ACC112 (cell line): ENCODE data around the gene NTSR1.

ENCODE experiments used
- H2AFZ ChIP-seq: fragments of 200-600 bp; sonication (generic); one replicate; pipeline ENCODE4 v1.6.0; 2017; ENCODE audit warnings: antibody characterized with exemption, low read length; ENCODE audit not compliant: unreplicated experiment
- H3K27ac ChIP-seq: fragments of 200-600 bp; sonication (generic); 2 replicates; pipeline ENCODE4 v1.5.1; 2014; ENCODE audit warnings: low read depth, mild to moderate bottlenecking, antibody characterized with exemption, low read length, moderate library complexity
- H3K27me3 ChIP-seq: fragments of 200-600 bp; sonication (generic); 2 replicates; pipeline ENCODE4 v1.6.1; 2014; ENCODE audit warnings: mild to moderate bottlenecking, antibody characterized with exemption, low read length, moderate library complexity, mixed read lengths; ENCODE audit not compliant: insufficient read depth
- H3K36me3 ChIP-seq: fragments of 200-600 bp; sonication (generic); 2 replicates; pipeline ENCODE4 v1.6.1; 2016; ENCODE audit warnings: mild to moderate bottlenecking, antibody characterized with exemption, low read length, moderate library complexity, mixed read lengths; ENCODE audit not compliant: insufficient read depth
- H3K4me1 ChIP-seq: fragments of 200-600 bp; sonication (generic); one replicate; pipeline ENCODE4 v1.6.1; 2016; ENCODE audit warnings: low read length, mixed read lengths; ENCODE audit not compliant: insufficient read depth, unreplicated experiment, control insufficient read depth
- H3K4me3 ChIP-seq: fragments of 200-600 bp; sonication (generic); 2 replicates; pipeline ENCODE4 v1.5.1; 2014; ENCODE audit warnings: mild to moderate bottlenecking, low read depth, low read length
- H3K79me2 ChIP-seq: fragments of 200-600 bp; sonication (generic); one replicate; pipeline ENCODE4 v1.6.0; 2016; ENCODE audit warnings: low read length; ENCODE audit not compliant: control insufficient read depth, unreplicated experiment, insufficient read depth

The NTSR1 gene

DNA sequence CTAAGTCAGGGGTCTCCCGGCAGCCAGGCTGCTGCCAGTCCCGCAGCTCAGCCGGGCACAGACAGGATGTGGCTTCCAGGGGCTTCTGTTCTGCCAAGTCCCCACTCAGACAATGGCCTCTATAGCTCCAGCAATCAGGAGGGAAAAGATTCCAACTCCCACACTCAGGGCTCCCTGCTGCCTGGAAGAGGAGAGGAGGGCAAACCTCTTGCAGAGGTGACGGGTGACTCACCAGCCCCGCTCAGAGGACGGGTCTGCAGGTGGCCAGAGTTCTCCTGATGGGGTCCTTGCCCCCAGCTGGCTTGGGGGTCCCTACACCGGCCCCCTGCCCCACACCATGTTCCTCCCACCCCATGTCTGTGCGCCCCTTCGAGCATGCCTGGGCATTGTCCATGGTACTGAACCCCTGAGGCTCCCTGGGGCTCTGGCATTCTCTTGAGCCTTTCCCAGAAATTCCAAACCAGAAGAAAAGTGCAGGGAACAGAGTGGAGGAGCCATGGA is 32.6 kb downstream of the NTSR1 start:
- Histone ChIP-seq H3K4me3 (peak overlapping the region; percentile 49; the same call in 1 of the 2 replicates), H3K36me3 (no peaks in the 10 kb centered on the region), H3K4me1 (peaks cover 22% of the 10 kb centered on the region), H2AFZ (no peak overlapping the region), H3K79me2 (no peaks in the 10 kb centered on the region), H3K27me3 (no peaks in the 10 kb centered on the region), H3K27ac (0 out of 2 replicates have a peak overlapping the region, but pooled peaks have one; percentile 56)

DNA sequence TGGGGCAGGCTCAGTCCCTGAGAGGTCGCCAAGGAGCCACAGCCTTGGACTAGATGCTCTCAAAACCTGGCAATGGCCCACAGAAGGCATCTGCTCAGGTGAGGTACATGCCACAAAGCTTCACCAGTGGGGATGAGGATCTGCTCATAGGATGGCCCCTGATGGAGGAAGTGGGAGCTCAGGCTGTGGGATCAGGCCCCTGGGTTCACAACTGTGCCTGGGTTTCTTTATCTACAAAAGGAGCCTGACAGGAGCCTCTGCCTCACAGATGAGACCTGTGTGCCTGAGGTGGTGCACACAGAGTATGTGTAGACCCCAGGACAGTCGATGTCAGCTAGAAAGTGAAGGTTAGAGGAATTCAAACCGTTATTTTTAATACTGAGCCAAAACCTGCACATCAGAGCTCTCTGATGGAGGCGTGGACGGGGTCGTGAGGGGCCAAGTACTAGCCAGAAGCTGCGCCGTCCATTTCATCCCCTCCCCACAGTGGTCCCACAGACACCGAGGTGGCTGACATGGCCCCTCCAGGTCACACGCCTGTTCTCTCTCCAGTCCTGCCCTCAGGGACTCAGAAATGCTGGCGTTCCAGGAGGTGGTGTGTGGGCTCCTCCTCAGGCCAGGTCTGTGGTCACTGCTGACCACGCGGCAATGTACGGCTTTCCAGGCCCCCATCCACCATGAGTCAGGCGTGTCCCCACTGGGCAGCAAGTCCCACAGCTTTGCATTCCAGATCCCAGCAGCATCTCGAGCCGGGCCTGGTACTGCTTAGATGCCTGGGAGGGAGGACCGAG is 33.3 kb downstream of the NTSR1 start:
- Histone ChIP-seq H3K27ac (no peak overlapping the region), H3K27me3 (no peaks in the 10 kb centered on the region), H2AFZ (no peak overlapping the region), H3K36me3 (no peaks in the 10 kb centered on the region), H3K4me3 (no peak overlapping the region), H3K4me1 (peaks cover 22% of the 10 kb centered on the region), H3K79me2 (no peaks in the 10 kb centered on the region)

DNA sequence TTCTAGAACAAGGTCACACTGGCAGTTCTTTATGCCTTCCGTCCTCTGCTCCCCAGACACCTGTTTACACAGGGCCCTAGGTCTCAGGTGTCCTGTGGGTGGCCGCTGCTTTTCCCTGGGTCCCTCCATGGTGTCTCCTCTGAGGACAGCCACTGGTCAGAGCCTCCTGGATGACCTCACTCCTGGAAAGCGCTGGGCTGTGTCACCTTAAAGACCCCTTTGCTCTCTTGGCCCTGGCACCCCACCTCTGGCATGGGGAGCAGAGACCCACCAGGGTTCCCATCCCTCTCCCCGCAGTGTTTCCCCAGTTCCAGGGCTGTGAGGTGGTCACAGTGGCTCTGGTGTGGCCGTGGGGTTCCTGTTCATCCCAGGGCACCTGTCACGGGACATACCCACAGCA is 33.9 kb downstream of the NTSR1 start:
- H3K4me3 ChIP-seq = no peak overlapping the region
- H2AFZ ChIP-seq = no peak overlapping the region
- H3K4me1 ChIP-seq = peaks cover 22% of the 10 kb centered on the region
- no peaks in the 10 kb centered on the region for H3K27me3 ChIP-seq
- H3K36me3 ChIP-seq = no peaks in the 10 kb centered on the region
- H3K27ac ChIP-seq = no peak overlapping the region
- H3K79me2 ChIP-seq = no peaks in the 10 kb centered on the region

DNA sequence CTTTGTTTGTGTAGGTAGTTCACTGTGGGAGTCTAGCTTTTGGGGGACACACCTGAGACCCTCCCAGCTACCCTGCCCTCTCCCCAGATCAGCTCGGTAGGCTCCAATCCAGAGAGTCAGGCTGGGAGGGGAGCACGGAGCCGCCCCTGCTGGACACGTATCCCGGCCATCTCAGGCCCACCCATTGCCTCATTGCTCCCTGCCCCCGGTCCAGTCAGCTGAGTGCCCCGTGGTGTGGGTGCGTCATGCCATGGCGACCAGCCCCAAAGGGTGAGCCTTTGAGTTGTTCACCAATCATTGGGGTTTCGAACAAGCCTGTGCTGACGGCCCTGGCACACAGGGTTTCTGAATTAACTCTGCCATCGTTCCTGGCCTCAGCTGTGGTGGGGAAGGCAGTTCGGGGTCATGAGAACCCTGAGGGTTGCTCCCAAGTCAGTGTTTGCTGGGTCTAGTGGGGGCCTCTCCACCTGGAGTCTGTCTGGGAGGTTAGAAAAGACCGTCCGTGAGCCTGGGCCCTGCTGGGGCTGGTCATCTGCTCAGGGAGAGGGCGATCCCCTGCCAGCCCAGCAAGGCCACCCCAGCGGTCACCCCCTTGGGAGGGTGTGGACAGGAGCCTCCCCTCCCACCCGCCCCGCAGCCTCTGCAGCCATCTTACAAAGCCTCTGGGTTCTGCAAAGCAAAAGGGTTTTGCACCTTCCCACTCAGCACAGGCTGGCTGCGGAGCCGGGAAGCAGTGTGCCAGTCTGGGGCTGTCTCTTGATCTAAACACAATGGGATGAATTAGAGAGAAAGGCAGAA is 34.5 kb downstream of the NTSR1 start:
- H3K27ac ChIP-seq = no peak overlapping the region
- no peaks in the 10 kb centered on the region for H3K27me3 ChIP-seq
- H3K36me3 ChIP-seq = no peaks in the 10 kb centered on the region
- H3K4me3 ChIP-seq = no peak overlapping the region
- H3K4me1 ChIP-seq = peaks cover 22% of the 10 kb centered on the region
- H3K79me2 ChIP-seq = no peaks in the 10 kb centered on the region
- no peak overlapping the region for H2AFZ ChIP-seq

DNA sequence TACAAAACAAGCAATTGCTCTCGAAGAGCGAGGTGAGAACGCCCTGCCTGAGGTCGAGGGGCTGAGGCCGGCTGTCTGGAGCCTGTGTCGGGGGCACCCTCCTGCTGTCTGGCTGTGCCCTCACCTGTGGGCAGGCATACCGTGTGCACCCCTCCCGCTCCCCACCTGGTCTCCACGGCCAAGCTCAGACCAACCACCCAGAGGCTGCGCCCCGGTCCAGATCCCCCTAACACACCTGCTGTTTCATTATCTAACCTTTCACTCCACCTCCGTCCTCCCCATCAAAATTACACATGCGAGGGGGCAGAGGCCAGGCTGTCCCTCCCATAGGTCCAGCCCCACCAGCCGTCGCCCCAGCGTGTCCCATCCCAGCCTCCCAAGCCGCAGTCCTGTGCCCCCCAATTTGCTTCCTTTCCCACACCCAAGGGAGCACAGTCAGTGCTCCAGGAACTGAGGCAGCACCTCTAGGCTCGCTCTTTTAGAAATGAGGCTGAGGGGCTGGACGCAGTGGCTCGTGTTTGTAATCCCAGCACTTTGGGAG is 35.2 kb downstream of the NTSR1 start:
- Histone ChIP-seq H3K4me3 (no peak overlapping the region), H3K27me3 (no peaks in the 10 kb centered on the region), H2AFZ (no peak overlapping the region), H3K36me3 (no peaks in the 10 kb centered on the region), H3K27ac (no peak overlapping the region), H3K79me2 (no peaks in the 10 kb centered on the region), H3K4me1 (peaks cover 22% of the 10 kb centered on the region)

DNA sequence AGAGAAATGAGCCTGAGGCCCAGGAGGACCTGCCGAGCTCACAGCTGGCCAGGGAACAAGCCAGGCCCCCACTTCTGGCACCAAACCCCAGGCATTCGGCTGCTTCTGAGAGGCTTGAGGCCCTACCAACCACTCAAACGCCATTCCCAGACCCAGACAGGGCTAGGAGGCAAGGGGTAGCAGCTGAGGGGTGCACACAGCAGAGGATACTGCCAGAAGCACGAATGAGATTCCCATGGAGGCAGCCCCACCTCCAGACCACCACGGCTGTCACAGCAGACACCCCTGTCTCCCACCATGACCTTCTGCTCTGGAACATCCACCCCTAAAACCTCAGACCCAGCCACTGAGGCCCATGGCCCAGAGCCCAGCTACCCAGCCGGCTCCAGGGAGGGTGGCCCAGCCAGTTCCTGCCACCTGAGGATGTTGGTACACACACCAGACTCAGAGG is 36.1 kb downstream of the NTSR1 start:
- Histone ChIP-seq H3K27me3 (peaks cover 5% of the 10 kb centered on the region; the same call in 1 of the 2 replicates), H3K4me1 (peaks cover 15% of the 10 kb centered on the region), H3K4me3 (no peak overlapping the region), H2AFZ (no peak overlapping the region), H3K36me3 (no peaks in the 10 kb centered on the region), H3K79me2 (no peaks in the 10 kb centered on the region), H3K27ac (no peak overlapping the region)

DNA sequence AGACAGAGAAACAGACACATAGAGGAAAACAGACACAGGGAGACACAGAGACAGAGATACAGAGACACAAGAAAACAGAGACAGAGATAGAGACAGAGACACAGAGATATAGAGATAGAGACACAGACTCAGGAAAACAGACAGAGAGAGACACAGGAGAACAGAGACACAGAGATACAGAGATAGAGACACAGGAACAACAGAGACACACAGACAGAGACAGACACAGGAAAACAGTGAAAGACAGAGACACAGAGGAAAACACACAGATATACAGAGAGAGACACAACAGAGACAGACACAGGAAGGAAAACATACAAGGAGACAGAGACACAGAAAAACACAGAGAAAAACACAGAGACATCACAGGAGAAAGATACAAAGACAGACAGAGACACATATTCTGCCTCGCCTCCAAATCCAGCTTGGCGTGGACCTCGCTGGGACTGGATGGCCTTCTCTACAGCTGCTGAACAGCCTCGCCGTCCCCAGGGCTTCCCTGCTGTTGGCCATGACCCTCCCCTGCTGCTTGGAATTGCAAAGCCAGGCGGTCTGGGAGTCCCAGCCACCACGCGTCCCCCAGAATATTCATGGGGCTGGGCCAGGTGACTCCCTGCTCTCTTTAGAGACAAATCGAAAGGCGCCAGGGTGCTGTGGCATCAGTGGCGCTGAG is 36.8 kb downstream of the NTSR1 start:
- Histone ChIP-seq H3K4me3 (no peak overlapping the region), H3K79me2 (no peaks in the 10 kb centered on the region)

DNA sequence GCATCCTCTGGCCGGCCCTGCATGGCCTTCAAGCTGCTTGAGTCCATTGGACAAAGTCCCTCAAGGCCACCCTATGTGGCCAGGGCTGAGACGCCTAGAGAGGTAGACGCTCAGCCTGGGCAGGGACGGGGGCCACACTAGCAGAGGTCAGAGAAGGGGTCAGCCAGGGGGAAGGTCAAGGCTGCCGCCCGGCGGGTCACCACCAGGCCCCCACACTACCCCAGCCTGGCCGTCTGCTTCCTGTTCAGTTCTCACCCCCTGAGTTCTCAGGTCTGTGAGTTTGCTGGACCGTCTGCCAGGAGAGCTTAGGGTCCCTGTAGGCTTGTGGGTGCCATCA is 37.3 kb downstream of the NTSR1 start:
- Histone ChIP-seq H3K36me3 (no peaks in the 10 kb centered on the region), H3K27ac (no peak overlapping the region), H3K79me2 (no peaks in the 10 kb centered on the region), H3K27me3 (peaks cover 8% of the 10 kb centered on the region; the same call in 1 of the 2 replicates), H3K4me1 (peaks cover 7% of the 10 kb centered on the region), H2AFZ (no peak overlapping the region), H3K4me3 (no peak overlapping the region)

More for the DNA sequence above, 36.8 kb downstream of the NTSR1 start:
- H3K4me1 ChIP-seq = peaks cover 12% of the 10 kb centered on the region
- H3K36me3 ChIP-seq = no peaks in the 10 kb centered on the region
- H3K27ac ChIP-seq = no peak overlapping the region
- H2AFZ ChIP-seq = no peak overlapping the region
- peaks cover 8% of the 10 kb centered on the region; the same call in 1 of the 2 replicates for H3K27me3 ChIP-seq

DNA sequence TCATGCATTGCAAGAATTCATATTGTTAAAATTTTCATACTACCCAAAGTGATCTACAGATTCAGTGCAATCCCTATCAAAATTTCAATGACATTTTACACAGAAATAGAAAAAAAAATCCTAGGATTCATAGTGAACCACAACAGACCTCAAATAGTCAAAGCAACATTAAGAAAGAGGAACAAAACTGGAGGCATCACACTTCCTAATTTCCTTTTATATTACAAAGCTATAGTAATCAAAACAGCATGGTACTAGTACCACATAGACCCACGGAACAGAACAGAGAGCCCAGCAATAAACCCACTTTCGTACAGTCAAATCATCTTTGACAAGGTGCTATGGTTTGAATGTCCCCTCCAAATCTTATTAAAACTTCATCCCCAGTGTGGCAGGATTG is 39.7 kb downstream of the NTSR1 start:
- Histone ChIP-seq H3K79me2 (no peaks in the 10 kb centered on the region), H3K4me3 (no peak overlapping the region), H3K4me1 (no peaks in the 10 kb centered on the region), H3K27me3 (peaks cover 8% of the 10 kb centered on the region; the same call in 1 of the 2 replicates), H3K36me3 (no peaks in the 10 kb centered on the region), H2AFZ (no peak overlapping the region), H3K27ac (no peak overlapping the region)

DNA sequence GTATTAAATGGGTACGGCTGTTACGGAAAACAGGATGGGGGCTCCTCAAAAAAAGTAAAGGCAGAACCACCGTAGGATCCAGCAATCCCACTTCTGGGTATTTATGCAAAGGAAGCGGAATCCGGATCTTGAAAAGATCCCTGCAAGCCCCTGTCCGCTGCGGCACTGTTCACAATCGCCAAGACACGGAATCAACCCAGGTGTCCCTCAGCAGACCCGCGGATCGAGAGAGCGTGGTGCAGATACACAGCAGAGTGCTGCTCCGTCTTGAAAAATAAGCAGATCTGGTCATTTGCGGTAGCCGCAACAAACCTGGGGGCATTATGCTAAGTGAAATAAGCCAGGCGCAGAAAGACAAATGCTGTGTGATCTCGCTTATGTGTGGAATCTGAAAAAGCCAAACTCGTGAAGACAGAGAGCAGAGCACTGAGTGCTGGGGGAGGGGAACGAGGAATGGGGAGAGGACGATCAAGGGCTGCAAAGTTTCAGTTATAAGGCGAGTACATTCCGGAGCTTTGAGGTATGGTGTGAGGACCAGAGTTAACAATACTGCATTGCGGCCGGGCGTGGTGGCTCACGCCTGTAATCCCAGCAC is 41.3 kb downstream of the NTSR1 start:
- Histone ChIP-seq H3K4me3 (no peak overlapping the region), H3K4me1 (no peaks in the 10 kb centered on the region), H3K27ac (no peak overlapping the region), H3K27me3 (peaks cover 8% of the 10 kb centered on the region; the same call in 1 of the 2 replicates), H3K36me3 (no peaks in the 10 kb centered on the region), H2AFZ (no peak overlapping the region), H3K79me2 (no peaks in the 10 kb centered on the region)
